H9 (cell line): Measurements from ENCODE around the gene LMF1. TPM values are rescaled to one million over a fixed set of nuclear protein-coding genes. Genes with fewer than 3 reads are reported as not detected.

Experiments used
- DNase-seq: peaks from one replicate; pipeline ENCODE4 v3.0.0-alpha.2; 2017
- H2AFZ ChIP-seq: one replicate; pipeline ENCODE4 v1.6.1; 2013; ENCODE audit warnings: mild to moderate bottlenecking, low read length, control low read depth, moderate library complexity
- H2AK5ac ChIP-seq: 2 replicates; pipeline ENCODE4 v1.6.1; 2013; ENCODE audit warnings: low read length, control low read depth, mixed read lengths; ENCODE audit not compliant: insufficient read length
- H2BK120ac ChIP-seq: one replicate; pipeline ENCODE4 v1.6.1; 2013; ENCODE audit warnings: low read depth, mild to moderate bottlenecking, low read length, control low read depth, inconsistent platforms; ENCODE audit not compliant: poor library complexity, severe bottlenecking
- H2BK12ac ChIP-seq: 2 replicates; pipeline ENCODE4 v1.6.1; 2013; ENCODE audit warnings: low read length, control low read depth, mixed read lengths, low read depth; ENCODE audit not compliant: insufficient read length
- H2BK15ac ChIP-seq: 2 replicates; pipeline ENCODE4 v1.6.1; 2013; ENCODE audit warnings: low read depth, low read length, control low read depth
- H2BK20ac ChIP-seq: one replicate; pipeline ENCODE4 v1.6.1; 2013; ENCODE audit warnings: low read depth, mild to moderate bottlenecking, low read length, control low read depth, inconsistent platforms; ENCODE audit not compliant: poor library complexity, severe bottlenecking
- H2BK5ac ChIP-seq: 2 replicates; pipeline ENCODE4 v1.6.1; 2013; ENCODE audit warnings: low read length, control low read depth, mixed read lengths; ENCODE audit not compliant: insufficient read length
- H3K14ac ChIP-seq: 2 replicates; pipeline ENCODE4 v1.6.1; 2013; ENCODE audit warnings: low read length, control low read depth; ENCODE audit not compliant: insufficient read depth
- H3K18ac ChIP-seq: 2 replicates; pipeline ENCODE4 v1.6.1; 2013; ENCODE audit warnings: low read depth, mild to moderate bottlenecking, mixed read lengths, low read length, control low read depth; ENCODE audit not compliant: insufficient read length
- H3K23ac ChIP-seq: 2 replicates; pipeline ENCODE4 v1.6.1; 2013; ENCODE audit warnings: low read length, control low read depth, mixed read lengths, low read depth; ENCODE audit not compliant: insufficient read length
- H3K23me2 ChIP-seq: 2 replicates; pipeline ENCODE4 v1.6.1; 2013; ENCODE audit warnings: low read depth, mild to moderate bottlenecking, mixed read lengths, low read length, control low read depth; ENCODE audit not compliant: insufficient read length, poor library complexity, severe bottlenecking
- H3K27ac ChIP-seq: 2 replicates; pipeline ENCODE4 v1.5.1; 2013; ENCODE audit warnings: low read length, control low read depth, mixed read lengths, low read depth; ENCODE audit not compliant: insufficient read length
- H3K27me3 ChIP-seq: 2 replicates; pipeline ENCODE4 v1.6.1; 2013; ENCODE audit warnings: low read length, control low read depth, inconsistent platforms; ENCODE audit not compliant: insufficient read depth
- H3K4ac ChIP-seq: 2 replicates; pipeline ENCODE4 v1.6.1; 2013; ENCODE audit warnings: low read depth, mild to moderate bottlenecking, control low read depth, inconsistent platforms, low read length, moderate library complexity
- H3K4me1 ChIP-seq: 2 replicates; pipeline ENCODE4 v1.6.1; 2013; ENCODE audit warnings: low read length, control low read depth, inconsistent platforms; ENCODE audit not compliant: insufficient read depth
- H3K4me2 ChIP-seq: 2 replicates; pipeline ENCODE4 v1.6.1; 2013; ENCODE audit warnings: low read length, control low read depth, mixed read lengths; ENCODE audit not compliant: insufficient read length, insufficient read depth
- H3K56ac ChIP-seq: 2 replicates; pipeline ENCODE4 v1.6.1; 2013; ENCODE audit warnings: low read depth, mild to moderate bottlenecking, mixed read lengths, low read length, control low read depth; ENCODE audit not compliant: insufficient read length
- H3K79me1 ChIP-seq: 2 replicates; pipeline ENCODE4 v1.6.1; 2013; ENCODE audit warnings: low read depth, mild to moderate bottlenecking, moderate library complexity, low read length, control low read depth, inconsistent platforms; ENCODE audit not compliant: insufficient read depth, poor library complexity, severe bottlenecking
- H3K79me2 ChIP-seq: 2 replicates; pipeline ENCODE4 v1.6.1; 2013; ENCODE audit warnings: low read length, control low read depth, inconsistent platforms; ENCODE audit not compliant: insufficient read depth
- H3K9ac ChIP-seq: 2 replicates; pipeline ENCODE4 v1.6.1; 2013; ENCODE audit warnings: low read length, control low read depth, mixed read lengths; ENCODE audit not compliant: insufficient read length; ENCODE audit errors: extremely low read depth
- H3K9me3 ChIP-seq: one replicate; pipeline ENCODE4 v1.6.1; 2013; ENCODE audit warnings: low read depth, low read length, inconsistent platforms; ENCODE audit not compliant: control insufficient read depth
- H3T11ph ChIP-seq: one replicate; pipeline ENCODE4 v1.6.1; 2013; ENCODE audit warnings: mild to moderate bottlenecking, low read length, control low read depth, inconsistent platforms
- H4K20me1 ChIP-seq: one replicate; pipeline ENCODE4 v1.6.1; 2013; ENCODE audit not compliant: control insufficient read depth, insufficient read length, insufficient read depth
- H4K5ac ChIP-seq: 2 replicates; pipeline ENCODE4 v1.6.1; 2013; ENCODE audit warnings: low read depth, mild to moderate bottlenecking, mixed read lengths, low read length, control low read depth; ENCODE audit not compliant: insufficient read length
- H4K8ac ChIP-seq: replicated peaks from 2 replicates; pipeline ENCODE4 v1.6.1; 2013; ENCODE audit warnings: low read length, control low read depth, mixed read lengths, low read depth; ENCODE audit not compliant: insufficient read length
- H4K91ac ChIP-seq: 2 replicates; pipeline ENCODE4 v1.6.1; 2013; ENCODE audit warnings: low read depth, mild to moderate bottlenecking, moderate library complexity, mixed read lengths, low read length, control low read depth; ENCODE audit not compliant: insufficient read length
- H3K27ac Mint-ChIP-seq, 3 experiments: 2 replicates in 2 of 3; 3 replicates in 1 of 3; pipeline ENCODE4 v1.8.0; 2020 to 2021; ENCODE audit warnings: mixed read lengths in 3 of 3, mild to moderate bottlenecking in 1 of 3, moderate library complexity in 1 of 3
- H3K27me3 Mint-ChIP-seq: 2 replicates; pipeline ENCODE4 v1.8.0; 2021; ENCODE audit warnings: low read depth, mild to moderate bottlenecking, moderate library complexity, mixed read lengths
- H3K36me3 Mint-ChIP-seq, 3 experiments: 2 replicates in 2 of 3; 3 replicates in 1 of 3; pipeline ENCODE4 v1.8.0; 2020 to 2021; ENCODE audit warnings: low read depth in 3 of 3, mixed read lengths in 3 of 3; ENCODE audit not compliant: insufficient read depth in 1 of 3
- H3K4me1 Mint-ChIP-seq, 2 experiments: 2 replicates each; pipeline ENCODE4 v1.8.0; 2020; ENCODE audit warnings: mixed read lengths in 2 of 2
- H3K4me3 Mint-ChIP-seq, 2 experiments: 2 replicates in 1 of 2; 3 replicates in 1 of 2; pipeline ENCODE4 v1.8.0; 2020 to 2021; ENCODE audit warnings: mild to moderate bottlenecking in 2 of 2, mixed read lengths in 2 of 2, moderate library complexity in 1 of 2
- H3K9me3 Mint-ChIP-seq, 2 experiments: 2 replicates in 1 of 2; 3 replicates in 1 of 2; pipeline ENCODE4 v1.8.0; 2020; ENCODE audit warnings: mild to moderate bottlenecking in 2 of 2, mixed read lengths in 2 of 2, moderate library complexity in 1 of 2
- WGBS: extraction: QIAGEN DNeasy Blood & Tissue Kit; methylation state at CpG from one replicate; pipeline ENCODE4 v1.1.7; 2013; ENCODE audit warnings: missing lambda C conversion rate, low lambda C conversion rate, mixed read lengths; ENCODE audit not compliant: insufficient read length; ENCODE audit errors: extremely low coverage; 5-methylcytosine and 5-hydroxymethylcytosine counted together
- total RNA-seq: library from RNA; stranded (reverse); gene quantifications from 2 replicates; pipeline ENCODE4 v1.2.1, GENCODE V29; 2021
- TF ChIP-seq, protein P1 (sequence below): fragments of 200-600 bp; sonication (generic); conservative IDR thresholded peaks from 3 replicates; pipeline ENCODE4 v1.8.0; 2021; ENCODE audit warnings: antibody characterized with exemption, mild to moderate bottlenecking

LMF1 gene
- total RNA-seq, 1 experiment from 2014 or later, result 7.1 TPM

DNA sequence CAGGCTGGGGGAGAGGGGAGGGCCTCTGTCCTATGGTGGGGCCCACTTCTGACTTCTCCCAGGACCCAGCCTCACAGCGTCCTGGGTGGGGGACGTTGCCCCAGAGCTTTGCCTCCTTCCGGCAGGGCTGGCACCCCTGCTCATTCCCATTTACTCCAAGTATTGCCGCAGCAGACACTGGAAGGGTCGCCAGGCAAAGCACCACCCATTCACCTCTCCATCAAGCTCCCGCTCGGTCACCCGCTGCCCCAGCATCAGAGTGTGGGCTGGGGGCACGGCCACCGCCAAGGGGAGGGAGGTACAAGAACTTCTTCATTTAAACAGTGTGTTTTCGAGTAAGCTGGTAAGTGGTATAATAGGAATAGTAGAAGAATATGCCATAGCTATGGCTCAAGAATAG lies 117.5 kb downstream of the LMF1 start:
- H2AK5ac ChIP-seq, result no peak overlapping the region
- H3K9me3 ChIP-seq, result no peaks in the 10 kb centered on the region
- no peak overlapping the region for H4K91ac ChIP-seq
- no peaks in the 10 kb centered on the region for H4K20me1 ChIP-seq
- no peaks in the 10 kb centered on the region for H3K4me1 Mint-ChIP-seq
- H3K56ac ChIP-seq, result no peak overlapping the region
- no peak overlapping the region for H2AFZ ChIP-seq
- WGBS, result no CpG with 5 or more reads among the region's 11 CpGs
- H2BK120ac ChIP-seq, result no peak overlapping the region
- no peak overlapping the region for H3K27ac ChIP-seq
- no peak overlapping the region for H3K27ac Mint-ChIP-seq
- no peaks in the 10 kb centered on the region for H3K4me1 ChIP-seq
- H2BK20ac ChIP-seq, result no peak overlapping the region
- no peak overlapping the region for H3K14ac ChIP-seq
- peaks cover 25% of the 10 kb centered on the region for H3K27me3 Mint-ChIP-seq
- TF ChIP-seq, protein P1, sequence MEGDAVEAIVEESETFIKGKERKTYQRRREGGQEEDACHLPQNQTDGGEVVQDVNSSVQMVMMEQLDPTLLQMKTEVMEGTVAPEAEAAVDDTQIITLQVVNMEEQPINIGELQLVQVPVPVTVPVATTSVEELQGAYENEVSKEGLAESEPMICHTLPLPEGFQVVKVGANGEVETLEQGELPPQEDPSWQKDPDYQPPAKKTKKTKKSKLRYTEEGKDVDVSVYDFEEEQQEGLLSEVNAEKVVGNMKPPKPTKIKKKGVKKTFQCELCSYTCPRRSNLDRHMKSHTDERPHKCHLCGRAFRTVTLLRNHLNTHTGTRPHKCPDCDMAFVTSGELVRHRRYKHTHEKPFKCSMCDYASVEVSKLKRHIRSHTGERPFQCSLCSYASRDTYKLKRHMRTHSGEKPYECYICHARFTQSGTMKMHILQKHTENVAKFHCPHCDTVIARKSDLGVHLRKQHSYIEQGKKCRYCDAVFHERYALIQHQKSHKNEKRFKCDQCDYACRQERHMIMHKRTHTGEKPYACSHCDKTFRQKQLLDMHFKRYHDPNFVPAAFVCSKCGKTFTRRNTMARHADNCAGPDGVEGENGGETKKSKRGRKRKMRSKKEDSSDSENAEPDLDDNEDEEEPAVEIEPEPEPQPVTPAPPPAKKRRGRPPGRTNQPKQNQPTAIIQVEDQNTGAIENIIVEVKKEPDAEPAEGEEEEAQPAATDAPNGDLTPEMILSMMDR, result no peak
- H3K4me3 Mint-ChIP-seq, result no peak overlapping the region
- peaks cover 12 to 36% (median 18%) of the 10 kb centered on the region in 3 experiments for H3K36me3 Mint-ChIP-seq
- no peak for DNase-seq
- no peaks in the 10 kb centered on the region for H3K27me3 ChIP-seq
- no peaks in the 10 kb centered on the region for H3K79me1 ChIP-seq
- no peak overlapping the region for H4K8ac ChIP-seq
- H3K9me3 Mint-ChIP-seq, result peaks cover 45 to 70% of the 10 kb centered on the region in 2 experiments
- no peak overlapping the region for H3T11ph ChIP-seq
- H3K4ac ChIP-seq, result no peak overlapping the region
- no peak overlapping the region for H3K9ac ChIP-seq
- H4K5ac ChIP-seq, result no peak overlapping the region
- no peak overlapping the region for H2BK12ac ChIP-seq
- H3K79me2 ChIP-seq, result no peaks in the 10 kb centered on the region
- no peak overlapping the region for H2BK5ac ChIP-seq
- H3K23me2 ChIP-seq, result no peaks in the 10 kb centered on the region
- H3K23ac ChIP-seq, result no peak overlapping the region
- H2BK15ac ChIP-seq, result no peak overlapping the region
- H3K4me2 ChIP-seq, result no peak overlapping the region
- H3K18ac ChIP-seq, result no peak overlapping the region
